Measurements from ENCODE around the gene PLEKHF1. TPM values are rescaled to one million over a fixed set of nuclear protein-coding genes. Genes with fewer than 3 reads are reported as not detected.
A peak's percentile ranks its signal among the peaks of the same experiment; 100 is the strongest.
"Not testable (repeated sequence)": the region's sequence is repeated elsewhere in the genome, so short reads cannot be mapped to it uniquely, and the experiment has no call there.

PLEKHF1 gene
- polyA plus RNA-seq, 3 donors from 2014 or later, result 107 to 244 (median 141) TPM

DNA sequence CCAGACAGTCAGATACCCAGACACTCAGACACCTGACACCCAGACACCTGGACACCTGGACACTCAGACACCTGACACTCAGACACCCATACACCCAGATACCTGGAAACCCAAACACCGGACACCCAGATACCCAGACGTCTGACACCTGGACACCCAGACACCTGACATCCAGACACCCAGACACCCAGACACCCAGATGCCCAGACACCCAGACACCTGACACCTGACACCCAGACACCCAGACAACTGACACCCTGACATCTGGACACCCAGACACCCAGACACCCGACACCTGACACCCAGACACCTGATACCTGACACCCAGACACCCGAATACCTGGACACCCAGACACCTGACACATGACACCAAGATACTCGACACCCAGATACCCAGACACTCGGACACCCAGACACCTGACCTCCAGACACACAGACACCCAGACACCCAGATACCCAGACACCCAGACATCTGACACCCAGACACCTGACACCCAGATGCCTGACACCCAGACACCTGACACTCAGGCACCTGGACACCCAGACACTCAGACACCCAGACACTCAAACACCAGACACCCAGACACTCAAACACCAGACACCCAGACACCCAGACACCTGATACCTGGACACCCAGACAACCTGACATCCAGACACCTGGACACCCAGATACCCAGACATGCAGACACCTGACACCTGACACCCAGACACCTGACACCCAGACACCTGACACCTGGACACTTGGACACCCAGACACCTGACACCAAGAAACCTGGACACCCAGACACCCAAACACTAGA lies 30.7 kb downstream of the PLEKHF1 start:
- no peak for DNase-seq
- Mint-ChIP-seq H3K36me3 (no peaks in the 10 kb centered on the region), H3K4me3 (no peak overlapping the region), H3K9me3 (no peaks in the 10 kb centered on the region), H3K4me1 (peaks cover 14 to 24% of the 10 kb centered on the region in 2 donors), H3K27me3 (ENCODE audit: low read depth in 3 of 3) (peaks cover 0 to 1% (median 1%) of the 10 kb centered on the region in 3 donors), H3K27ac (peak overlapping the region in 5 of 6 donors; percentile 1 to 71 (median 40))

DNA sequence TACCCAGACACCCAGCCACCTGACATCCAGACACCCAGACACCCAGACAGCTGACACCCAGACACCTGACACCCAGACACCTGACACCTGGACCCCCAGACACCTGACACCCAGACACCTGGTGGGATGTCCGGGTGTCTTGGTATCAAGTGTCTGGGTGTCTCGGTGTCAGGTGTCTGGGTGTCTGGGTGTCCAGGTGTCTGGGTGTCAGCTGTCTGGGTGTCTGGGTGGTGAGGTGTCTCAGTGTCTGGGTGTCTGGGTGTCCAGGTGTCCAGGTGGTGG lies 31.2 kb downstream of the PLEKHF1 start:
- no peak for DNase-seq
- H3K4me1 Mint-ChIP-seq, result peaks cover 10 to 19% of the 10 kb centered on the region in 2 donors
- peak overlapping the region in 5 of 6 donors; percentile 1 to 77 (median 40) for H3K27ac Mint-ChIP-seq
- no peaks in the 10 kb centered on the region for H3K36me3 Mint-ChIP-seq
- H3K9me3 Mint-ChIP-seq, result no peaks in the 10 kb centered on the region
- peaks cover 0 to 1% (median 1%) of the 10 kb centered on the region in 3 donors for H3K27me3 Mint-ChIP-seq (ENCODE audit: low read depth in 3 of 3)
- H3K4me3 Mint-ChIP-seq, result no peak overlapping the region

DNA sequence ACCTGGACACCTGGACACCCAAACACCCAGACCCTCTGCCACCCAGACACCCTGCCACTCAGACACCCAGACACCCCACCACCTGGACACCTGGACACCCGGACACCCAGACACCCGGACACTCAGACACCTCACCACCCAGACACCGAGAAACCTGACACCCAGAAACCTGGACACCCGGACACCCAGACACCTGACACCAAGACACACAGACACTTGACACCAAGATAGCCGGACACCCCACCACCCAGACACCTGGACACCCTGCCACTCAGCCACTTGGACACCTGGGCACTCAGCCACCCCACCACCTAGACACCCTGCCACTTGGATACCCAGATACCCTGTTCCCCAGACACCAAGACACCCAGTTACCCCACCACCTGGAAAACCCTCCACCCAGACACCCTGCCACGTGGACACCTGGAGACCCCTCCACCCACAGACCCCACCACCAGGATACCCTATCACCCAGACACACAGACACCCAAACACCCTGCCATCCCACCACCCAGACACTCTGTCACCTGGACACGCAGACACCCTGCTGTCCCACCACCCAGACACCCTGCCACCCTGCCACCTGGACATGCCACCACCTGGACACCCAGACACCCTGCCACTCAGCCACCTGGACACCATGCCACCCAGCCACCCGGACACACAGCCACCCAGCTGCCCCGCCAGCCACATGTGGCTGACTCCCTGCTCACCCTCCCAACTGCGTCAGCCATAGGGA lies 32.4 kb downstream of the PLEKHF1 start:
- no peak for DNase-seq
- Mint-ChIP-seq H3K27me3 (ENCODE audit: low read depth in 3 of 3) (peaks cover 0 to 1% (median 1%) of the 10 kb centered on the region in 3 donors), H3K27ac (peak overlapping the region; percentile 55 to 84 (median 73)), H3K4me1 (peaks cover 10 to 19% of the 10 kb centered on the region in 2 donors), H3K36me3 (peaks cover 0 to 3% (median 0%) of the 10 kb centered on the region in 3 donors), H3K4me3 (no peak overlapping the region), H3K9me3 (no peaks in the 10 kb centered on the region)

DNA sequence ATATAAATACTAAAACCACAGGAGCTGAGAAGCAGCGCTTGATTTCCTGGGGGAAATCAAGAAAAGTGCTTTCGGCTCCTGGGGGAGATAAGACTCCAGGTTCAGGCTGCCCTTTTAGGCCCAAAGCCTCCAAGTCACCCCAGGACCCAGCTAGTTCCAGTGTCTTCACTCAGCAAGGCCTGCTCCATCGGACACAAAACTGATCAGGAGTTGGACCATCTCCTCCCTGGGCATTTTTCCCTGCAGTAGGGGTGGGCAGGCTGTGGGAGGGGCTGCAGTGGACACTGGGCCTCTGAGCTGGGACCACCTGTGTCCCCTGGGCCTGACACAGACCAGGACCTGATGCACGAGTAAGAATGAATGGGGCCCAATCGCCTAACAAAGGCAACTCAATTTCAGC lies 34.6 kb downstream of the PLEKHF1 start:
- Mint-ChIP-seq H3K27me3 (ENCODE audit: low read depth in 3 of 3) (peaks cover 0 to 1% (median 1%) of the 10 kb centered on the region in 3 donors), H3K27ac (no peak overlapping the region), H3K9me3 (no peaks in the 10 kb centered on the region), H3K4me3 (no peak overlapping the region), H3K36me3 (peaks cover 0 to 5% (median 1%) of the 10 kb centered on the region in 3 donors), H3K4me1 (peaks cover 7 to 15% of the 10 kb centered on the region in 2 donors)
- DNase-seq, result no peak

DNA sequence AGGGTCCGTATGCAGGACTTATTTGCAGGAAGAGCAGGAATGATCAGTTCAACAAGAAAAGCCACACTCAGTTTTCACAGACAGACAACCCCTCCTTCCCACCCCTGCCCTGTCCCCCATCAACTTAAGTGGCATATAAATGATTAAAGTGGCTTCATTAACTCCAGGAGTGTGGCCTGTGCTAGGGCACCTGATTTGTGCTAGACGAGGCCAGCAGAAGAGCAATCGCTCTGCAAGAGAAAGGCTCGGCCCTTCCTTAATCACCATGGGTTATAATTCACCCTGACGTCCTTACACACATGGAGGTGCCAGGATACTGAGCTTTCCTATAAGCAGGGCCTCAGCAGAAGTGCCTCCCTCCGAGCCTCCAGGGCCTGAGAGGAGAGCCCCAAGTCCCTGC lies 35.2 kb downstream of the PLEKHF1 start:
- Mint-ChIP-seq H3K36me3 (peaks cover 0 to 8% (median 5%) of the 10 kb centered on the region in 3 donors), H3K4me3 (no peak overlapping the region), H3K9me3 (no peaks in the 10 kb centered on the region), H3K27ac (peak overlapping the region in 1 of 6 donors; percentile 46), H3K27me3 (ENCODE audit: low read depth in 3 of 3) (peaks cover 0 to 1% (median 0%) of the 10 kb centered on the region in 3 donors), H3K4me1 (peaks cover 9 to 15% of the 10 kb centered on the region in 2 donors)
- DNase-seq, result no peak

DNA sequence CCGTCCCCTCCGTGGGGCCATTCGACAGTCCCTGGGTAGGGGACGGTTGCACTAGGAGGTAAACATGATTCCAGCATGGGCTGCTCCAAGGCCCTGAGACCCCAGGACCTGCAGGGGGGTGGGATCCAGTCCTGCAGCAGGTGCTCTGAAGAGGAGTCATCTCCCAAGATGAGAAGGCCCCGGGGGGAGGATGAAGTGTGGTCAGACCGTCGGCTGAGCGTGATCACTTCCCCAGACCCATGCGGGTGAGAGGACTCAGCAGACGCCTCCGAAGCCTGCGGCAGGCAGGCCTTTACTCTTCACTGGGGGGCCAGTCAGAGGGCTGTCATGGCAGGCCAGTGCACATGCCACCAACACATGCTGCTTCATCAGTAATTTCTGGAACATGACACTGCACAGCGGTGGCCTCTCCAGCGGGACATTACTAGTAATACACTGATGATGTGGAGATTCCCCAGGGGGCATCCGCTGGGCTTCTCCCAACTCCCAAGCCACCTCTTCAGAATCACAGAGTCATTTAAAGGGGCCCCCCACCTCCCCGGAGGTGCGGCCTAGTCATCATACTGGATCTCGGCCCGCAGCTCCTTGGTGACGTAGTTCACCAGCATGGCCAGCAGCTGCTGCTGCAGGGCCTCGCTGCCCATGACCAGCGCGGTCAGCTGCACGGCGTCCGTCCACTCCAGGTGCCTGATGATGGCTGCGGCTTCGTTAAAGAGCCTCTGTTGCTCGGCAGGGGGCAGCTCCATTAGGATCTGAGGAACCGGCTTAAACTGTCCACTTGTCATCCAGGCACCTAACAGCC lies 37.1 kb downstream of the PLEKHF1 start:
- DNase-seq, result no peak
- Mint-ChIP-seq H3K36me3 (peaks cover 0 to 14% (median 11%) of the 10 kb centered on the region in 3 donors), H3K4me3 (no peak overlapping the region), H3K4me1 (peaks cover 9 to 13% of the 10 kb centered on the region in 2 donors), H3K27ac (no peak overlapping the region), H3K9me3 (no peaks in the 10 kb centered on the region), H3K27me3 (ENCODE audit: low read depth in 3 of 3) (peaks cover 0 to 1% (median 0%) of the 10 kb centered on the region in 3 donors)

DNA sequence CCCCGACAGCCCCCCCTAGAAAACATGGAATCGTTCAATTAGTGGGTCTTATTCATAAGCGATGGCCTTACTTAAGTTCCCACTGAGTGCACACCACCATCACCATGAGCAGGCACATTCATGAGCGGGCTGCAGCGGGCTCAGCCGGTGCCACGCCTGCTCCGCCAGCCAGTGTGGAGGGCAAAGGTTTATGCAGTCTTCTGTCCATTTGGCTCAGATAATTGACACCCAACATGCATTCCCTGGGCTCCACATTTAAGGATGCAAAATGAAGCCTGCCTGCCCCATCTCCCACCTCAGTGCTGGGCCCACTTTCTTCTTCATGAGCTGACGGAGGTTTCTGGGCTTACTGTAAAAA lies 37.7 kb downstream of the PLEKHF1 start:
- H3K36me3 Mint-ChIP-seq, result peaks cover 0 to 19% (median 15%) of the 10 kb centered on the region in 3 donors
- no peak overlapping the region for H3K4me3 Mint-ChIP-seq
- H3K27ac Mint-ChIP-seq, result no peak overlapping the region
- H3K9me3 Mint-ChIP-seq, result no peaks in the 10 kb centered on the region
- no peaks in the 10 kb centered on the region for H3K27me3 Mint-ChIP-seq (ENCODE audit: low read depth in 3 of 3)
- no peak for DNase-seq
- H3K4me1 Mint-ChIP-seq, result peaks cover 9 to 13% of the 10 kb centered on the region in 2 donors

DNA sequence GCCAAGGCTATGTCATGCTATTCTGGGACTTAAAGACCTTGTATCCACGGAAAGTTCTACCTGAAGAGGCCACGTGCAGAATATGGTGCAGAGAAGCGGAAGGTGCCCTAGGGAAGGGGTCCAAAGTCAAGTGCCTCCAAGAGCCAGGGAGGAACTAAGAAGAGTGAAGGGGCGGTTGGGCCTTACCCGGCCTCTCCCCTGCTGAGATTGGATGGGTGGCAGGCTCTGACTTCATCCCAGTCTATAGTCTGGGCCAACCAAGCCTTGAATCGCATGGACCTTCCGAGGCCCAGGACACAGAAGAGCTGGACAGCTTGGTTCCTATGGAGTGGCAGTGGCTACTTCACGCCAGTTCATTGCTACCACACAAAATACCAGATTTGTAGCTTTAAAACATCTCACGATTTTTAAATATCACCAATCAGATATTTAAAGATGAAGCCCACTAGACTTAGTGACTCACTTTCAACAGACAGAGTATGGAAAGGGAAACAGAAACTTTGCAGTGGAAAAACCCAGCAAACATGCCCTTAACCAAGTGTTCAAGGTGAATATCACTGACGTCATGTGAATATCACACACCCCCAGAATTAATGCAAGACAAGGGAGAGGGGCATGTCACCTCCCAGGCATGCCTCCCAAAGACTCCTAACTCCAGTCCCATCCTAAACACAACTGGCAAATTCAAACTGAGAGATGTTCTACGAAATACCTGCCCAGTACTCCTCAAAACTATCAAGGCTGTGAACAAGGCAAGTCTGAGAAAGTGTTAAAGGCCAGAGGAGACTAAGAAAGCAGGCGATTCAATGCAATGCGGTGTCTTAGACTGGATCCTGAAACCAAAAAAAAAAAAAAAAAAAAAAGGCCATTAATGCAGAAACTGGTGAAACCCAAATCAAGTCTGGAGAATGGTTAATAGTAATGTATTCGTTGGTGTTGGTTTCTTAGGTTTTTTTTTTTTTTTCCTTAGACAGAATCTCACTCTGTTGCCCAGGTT lies 39.6 kb downstream of the PLEKHF1 start:
- Mint-ChIP-seq H3K4me3 (no peak overlapping the region), H3K27me3 (ENCODE audit: low read depth in 3 of 3) (no peaks in the 10 kb centered on the region), H3K4me1 (peaks cover 22 to 27% of the 10 kb centered on the region in 2 donors), H3K36me3 (peaks cover 0 to 19% (median 15%) of the 10 kb centered on the region in 3 donors), H3K9me3 (no peaks in the 10 kb centered on the region), H3K27ac (peak overlapping the region; percentile 11 to 86 (median 74))
- no peak for DNase-seq

DNA sequence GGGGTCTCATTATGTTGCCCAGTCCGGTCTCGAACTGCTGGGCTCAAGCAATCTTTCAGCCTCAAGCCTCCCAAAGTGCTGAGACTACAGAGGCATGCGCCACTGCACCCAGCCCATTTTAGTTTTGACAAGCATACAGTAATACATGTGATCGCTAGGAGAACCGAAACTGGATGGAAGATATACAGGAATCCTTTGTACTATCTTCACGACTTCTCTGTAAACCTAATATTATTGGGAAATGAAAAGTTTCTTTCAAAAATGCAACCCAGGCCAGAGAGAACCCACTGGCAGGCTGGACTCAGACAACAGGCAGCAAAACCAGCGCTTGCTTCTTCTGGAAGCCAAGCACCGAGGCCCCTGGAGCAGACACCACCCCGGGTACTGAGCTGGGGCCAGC lies 40.4 kb downstream of the PLEKHF1 start:
- no peak overlapping the region for H3K4me3 Mint-ChIP-seq
- H3K4me1 Mint-ChIP-seq, result peaks cover 31 to 36% of the 10 kb centered on the region in 2 donors
- H3K27ac Mint-ChIP-seq, result peak overlapping the region in 4 of 6 donors; percentile 34 to 86 (median 54)
- no peak for DNase-seq
- H3K27me3 Mint-ChIP-seq (ENCODE audit: low read depth in 3 of 3), result no peaks in the 10 kb centered on the region
- no peaks in the 10 kb centered on the region for H3K9me3 Mint-ChIP-seq
- peaks cover 0 to 19% (median 15%) of the 10 kb centered on the region in 3 donors for H3K36me3 Mint-ChIP-seq

DNA sequence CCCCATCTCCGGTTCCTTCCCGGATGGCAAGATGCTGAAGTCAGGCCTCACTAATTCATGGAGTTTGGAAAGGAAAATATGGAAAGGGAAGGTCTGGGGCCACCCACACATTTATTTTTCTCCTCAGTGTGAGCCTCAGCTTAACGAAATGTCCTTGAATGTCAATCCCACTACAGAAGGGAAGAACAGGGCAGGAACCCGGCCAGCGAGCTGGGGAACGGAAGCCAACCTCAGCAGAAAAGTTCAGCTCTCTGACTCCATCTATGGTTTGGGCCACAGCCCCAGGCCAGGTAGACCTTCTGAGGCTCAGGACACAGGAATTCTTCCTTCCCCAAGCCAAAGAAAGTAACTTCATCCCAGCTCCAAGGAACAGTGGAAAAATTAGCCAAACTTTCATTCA lies 41.4 kb downstream of the PLEKHF1 start:
- H3K27ac Mint-ChIP-seq, result peak overlapping the region in 2 of 6 donors; percentile 35 to 64
- no peaks in the 10 kb centered on the region for H3K27me3 Mint-ChIP-seq (ENCODE audit: low read depth in 3 of 3)
- H3K4me1 Mint-ChIP-seq, result peaks cover 40 to 42% of the 10 kb centered on the region in 2 donors
- peaks cover 0 to 19% (median 15%) of the 10 kb centered on the region in 3 donors for H3K36me3 Mint-ChIP-seq
- DNase-seq, result no peak
- no peaks in the 10 kb centered on the region for H3K9me3 Mint-ChIP-seq
- H3K4me3 Mint-ChIP-seq, result no peak overlapping the region

DNA sequence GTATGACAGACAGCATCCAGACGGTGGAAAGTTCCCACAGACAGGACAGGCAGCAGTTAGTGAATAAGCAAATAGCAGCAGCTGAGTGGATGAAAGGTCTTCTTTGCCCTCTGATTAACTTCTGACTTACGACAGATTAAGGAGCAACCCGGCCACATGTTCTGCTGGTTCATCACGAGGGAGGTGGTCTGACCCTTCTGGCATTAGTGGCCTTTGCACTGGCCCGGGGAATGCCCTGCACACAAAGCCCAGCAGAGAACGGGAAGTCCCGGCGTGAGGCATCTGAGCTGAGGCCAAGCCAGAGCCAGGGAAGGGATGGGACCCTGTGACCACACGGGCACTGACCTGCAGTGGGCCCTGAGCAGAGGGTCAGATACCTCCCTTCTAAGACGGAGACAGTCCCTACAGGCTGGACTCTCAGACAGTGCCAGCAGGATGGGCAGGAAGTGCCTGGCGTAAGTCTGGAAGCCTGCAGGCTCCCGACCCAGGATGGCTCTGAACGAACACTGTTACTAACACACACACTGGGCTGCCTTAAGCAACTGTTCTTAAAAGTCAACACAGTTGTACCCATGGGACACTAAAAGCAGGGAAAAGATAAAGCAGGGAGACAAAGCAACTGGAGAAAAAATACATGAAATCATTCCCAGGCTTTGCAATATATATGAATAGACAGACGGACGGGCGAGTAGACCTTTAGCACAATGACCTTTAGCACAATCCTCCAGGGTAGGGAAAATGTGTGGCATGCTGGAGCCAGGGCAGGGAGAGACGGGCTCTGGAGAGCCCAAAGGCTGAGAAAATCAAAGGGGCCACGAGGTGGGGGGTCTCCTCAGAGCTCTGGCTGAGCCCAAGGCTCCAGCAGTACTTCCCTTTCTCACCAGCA lies 43.5 kb downstream of the PLEKHF1 start:
- Mint-ChIP-seq H3K4me1 (peaks cover 62 to 64% of the 10 kb centered on the region in 2 donors), H3K27ac (peak overlapping the region; percentile 29 to 84 (median 72)), H3K27me3 (ENCODE audit: low read depth in 3 of 3) (peaks cover 0 to 5% (median 2%) of the 10 kb centered on the region in 3 donors), H3K36me3 (peaks cover 0 to 16% (median 15%) of the 10 kb centered on the region in 3 donors), H3K4me3 (peak overlapping the region in 1 of 5 donors; percentile 7), H3K9me3 (no peaks in the 10 kb centered on the region)
- DNase-seq, result no peak

DNA sequence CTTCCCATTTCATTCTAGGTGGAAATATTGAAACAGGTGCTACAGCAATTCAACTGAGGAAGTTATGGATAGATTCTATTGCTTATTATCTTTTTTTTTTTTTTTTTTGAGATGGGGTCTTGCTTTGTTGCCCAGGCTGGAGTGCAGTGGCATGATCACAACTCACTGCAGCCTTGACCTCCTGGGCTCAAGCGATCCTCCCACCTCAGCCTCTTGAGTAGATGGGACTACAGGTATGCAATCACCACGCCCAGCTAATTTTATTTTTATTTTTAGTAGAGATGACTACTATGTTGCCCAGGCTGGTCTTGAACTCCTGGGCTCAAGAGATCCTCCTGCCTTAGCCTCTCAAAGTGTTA lies 44.2 kb downstream of the PLEKHF1 start:
- not testable (repeated sequence) for H3K27me3 Mint-ChIP-seq (ENCODE audit: low read depth in 3 of 3); H3K4me3 Mint-ChIP-seq; H3K9me3 Mint-ChIP-seq; DNase-seq
- Mint-ChIP-seq H3K4me1 (peaks cover 67 to 70% of the 10 kb centered on the region in 2 donors), H3K36me3 (peaks cover 0 to 16% (median 15%) of the 10 kb centered on the region in 3 donors), H3K27ac (peak overlapping the region in 5 of 6 donors; percentile 51 to 77 (median 70))

Measured in immature natural killer cell (primary cell).